Astrocyte (in vitro differentiated cells and primary cell): Measurements from ENCODE around the gene KPNA2. TPM values are rescaled to one million over a fixed set of nuclear protein-coding genes. Genes with fewer than 3 reads are reported as not detected.

Experiments used
- DNase-seq: peaks from one replicate; pipeline ENCODE4 v3.0.0-alpha.2; 2010; ENCODE audit warnings: low read depth
- FAIRE-seq: peaks from 2 replicates; lab custom pipeline; 2011; peaks lifted over from hg19 to GRCh38; lab: Jason Lieb, UNC
- H2AFZ ChIP-seq: 2 replicates; pipeline ENCODE4 v1.6.0; 2012; ENCODE audit warnings: low read depth, low read length, inconsistent platforms
- H3K27ac ChIP-seq: 2 replicates; pipeline ENCODE4 v1.5.1; 2011; ENCODE audit warnings: low read depth, low read length, inconsistent platforms
- H3K27me3 ChIP-seq: 2 replicates; pipeline ENCODE4 v1.6.0; 2011; ENCODE audit warnings: low read length, inconsistent platforms; ENCODE audit not compliant: insufficient read depth
- H3K36me3 ChIP-seq: 2 replicates; pipeline ENCODE4 v1.5.1; 2011; ENCODE audit warnings: low read length, inconsistent platforms; ENCODE audit not compliant: insufficient read depth
- H3K4me1 ChIP-seq: 2 replicates; pipeline ENCODE4 v1.5.1; 2011; ENCODE audit warnings: low read length, inconsistent platforms; ENCODE audit not compliant: insufficient read depth
- H3K4me2 ChIP-seq: 2 replicates; pipeline ENCODE4 v1.6.0; 2012; ENCODE audit warnings: low read length, inconsistent platforms
- H3K4me3 ChIP-seq: 2 replicates; pipeline ENCODE4 v1.5.1; 2011; ENCODE audit warnings: low read depth, mild to moderate bottlenecking, low read length, inconsistent platforms; ENCODE audit not compliant: insufficient read depth
- H3K79me2 ChIP-seq: 2 replicates; pipeline ENCODE4 v1.6.0; 2012; ENCODE audit warnings: mild to moderate bottlenecking, low read length, inconsistent platforms; ENCODE audit not compliant: insufficient read depth
- H3K9ac ChIP-seq: 2 replicates; pipeline ENCODE4 v1.6.0; 2012; ENCODE audit warnings: mild to moderate bottlenecking, low read length, inconsistent platforms
- H3K9me3 ChIP-seq: 2 replicates; pipeline ENCODE4 v1.5.1; 2012; ENCODE audit warnings: low read depth, mild to moderate bottlenecking, low read length, inconsistent platforms; ENCODE audit not compliant: insufficient read depth
- H4K20me1 ChIP-seq: 2 replicates; pipeline ENCODE4 v1.6.0; 2012; ENCODE audit warnings: low read length, inconsistent platforms; ENCODE audit not compliant: insufficient read depth
- H3K27ac Mint-ChIP-seq: one replicate; pipeline ENCODE4 v1.8.0; 2021; ENCODE audit warnings: mild to moderate bottlenecking, mixed read lengths; ENCODE audit not compliant: unreplicated experiment
- H3K27me3 Mint-ChIP-seq: one replicate; pipeline ENCODE4 v1.8.0; 2021; ENCODE audit warnings: low read depth, mixed read lengths; ENCODE audit not compliant: unreplicated experiment
- H3K36me3 Mint-ChIP-seq: one replicate; pipeline ENCODE4 v1.8.0; 2021; ENCODE audit warnings: low read depth, mixed read lengths; ENCODE audit not compliant: unreplicated experiment
- H3K4me1 Mint-ChIP-seq: one replicate; pipeline ENCODE4 v1.8.0; 2021; ENCODE audit warnings: low read depth, mixed read lengths; ENCODE audit not compliant: unreplicated experiment
- H3K4me3 Mint-ChIP-seq: one replicate; pipeline ENCODE4 v1.8.0; 2021; ENCODE audit warnings: mild to moderate bottlenecking, moderate library complexity, mixed read lengths; ENCODE audit not compliant: unreplicated experiment
- H3K9me3 Mint-ChIP-seq: one replicate; pipeline ENCODE4 v1.8.0; 2021; ENCODE audit warnings: mild to moderate bottlenecking, mixed read lengths; ENCODE audit not compliant: unreplicated experiment
- EZH2 ChIP-seq: IDR thresholded peaks from 2 replicates; pipeline ENCODE4 v1.6.1; 2012; ENCODE audit warnings: mild to moderate bottlenecking, low read length, inconsistent platforms; ENCODE audit not compliant: insufficient read depth
- total RNA-seq: library from RNA; stranded (reverse); gene quantifications from 2 replicates; pipeline ENCODE4 v1.2.1, GENCODE V29; 2021
- TF ChIP-seq, protein P1 (sequence below): IDR thresholded peaks from 2 replicates; pipeline ENCODE4 v1.5.1; 2011; ENCODE audit warnings: low read depth, mild to moderate bottlenecking, inconsistent platforms, low read length, moderate library complexity; ENCODE audit not compliant: insufficient read depth

The KPNA2 gene
- total RNA-seq, 1 donor from 2014 or later: 208 TPM

DNA sequence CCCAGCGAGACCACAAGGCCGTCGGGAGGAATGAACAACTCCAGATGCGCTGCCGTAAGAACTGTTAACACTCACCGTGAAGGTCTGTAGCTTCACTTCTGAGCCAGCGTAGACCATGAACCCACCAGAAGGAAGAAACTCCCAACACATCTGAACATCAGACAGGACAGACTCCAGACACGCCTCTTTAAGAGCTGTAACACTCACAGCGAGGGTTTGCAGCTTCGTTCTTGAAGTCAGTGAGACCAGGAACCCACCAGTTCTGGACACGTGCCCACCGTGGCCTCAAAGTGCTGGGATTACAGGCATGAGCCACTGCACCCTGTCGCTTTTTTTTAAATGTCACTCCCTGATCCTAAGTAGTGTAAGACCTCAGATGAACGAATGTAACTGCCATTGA is 17.3 kb downstream of the KPNA2 start:
- Histone ChIP-seq H3K27ac (peak overlapping the region; percentile 62), H3K79me2 (no peaks in the 10 kb centered on the region), H3K4me2 (no peak overlapping the region), H4K20me1 (no peaks in the 10 kb centered on the region), H2AFZ (no peak overlapping the region), H3K4me1 (peaks cover 14% of the 10 kb centered on the region), H3K9me3 (no peaks in the 10 kb centered on the region), H3K9ac (no peak overlapping the region), H3K27me3 (no peaks in the 10 kb centered on the region), H3K4me3 (no peak overlapping the region), H3K36me3 (no peaks in the 10 kb centered on the region)
- no peak overlapping the region for H3K4me3 Mint-ChIP-seq
- no peak for TF ChIP-seq EZH2
- TF ChIP-seq, protein P1, sequence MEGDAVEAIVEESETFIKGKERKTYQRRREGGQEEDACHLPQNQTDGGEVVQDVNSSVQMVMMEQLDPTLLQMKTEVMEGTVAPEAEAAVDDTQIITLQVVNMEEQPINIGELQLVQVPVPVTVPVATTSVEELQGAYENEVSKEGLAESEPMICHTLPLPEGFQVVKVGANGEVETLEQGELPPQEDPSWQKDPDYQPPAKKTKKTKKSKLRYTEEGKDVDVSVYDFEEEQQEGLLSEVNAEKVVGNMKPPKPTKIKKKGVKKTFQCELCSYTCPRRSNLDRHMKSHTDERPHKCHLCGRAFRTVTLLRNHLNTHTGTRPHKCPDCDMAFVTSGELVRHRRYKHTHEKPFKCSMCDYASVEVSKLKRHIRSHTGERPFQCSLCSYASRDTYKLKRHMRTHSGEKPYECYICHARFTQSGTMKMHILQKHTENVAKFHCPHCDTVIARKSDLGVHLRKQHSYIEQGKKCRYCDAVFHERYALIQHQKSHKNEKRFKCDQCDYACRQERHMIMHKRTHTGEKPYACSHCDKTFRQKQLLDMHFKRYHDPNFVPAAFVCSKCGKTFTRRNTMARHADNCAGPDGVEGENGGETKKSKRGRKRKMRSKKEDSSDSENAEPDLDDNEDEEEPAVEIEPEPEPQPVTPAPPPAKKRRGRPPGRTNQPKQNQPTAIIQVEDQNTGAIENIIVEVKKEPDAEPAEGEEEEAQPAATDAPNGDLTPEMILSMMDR: no peak
- peak overlapping the region; percentile 93 for H3K27ac Mint-ChIP-seq
- no peaks in the 10 kb centered on the region for H3K9me3 Mint-ChIP-seq
- FAIRE-seq (no peak), DNase-seq (no peak)
- H3K27me3 Mint-ChIP-seq: no peaks in the 10 kb centered on the region
- peaks cover 2% of the 10 kb centered on the region for H3K36me3 Mint-ChIP-seq
- peaks cover 14% of the 10 kb centered on the region for H3K4me1 Mint-ChIP-seq

DNA sequence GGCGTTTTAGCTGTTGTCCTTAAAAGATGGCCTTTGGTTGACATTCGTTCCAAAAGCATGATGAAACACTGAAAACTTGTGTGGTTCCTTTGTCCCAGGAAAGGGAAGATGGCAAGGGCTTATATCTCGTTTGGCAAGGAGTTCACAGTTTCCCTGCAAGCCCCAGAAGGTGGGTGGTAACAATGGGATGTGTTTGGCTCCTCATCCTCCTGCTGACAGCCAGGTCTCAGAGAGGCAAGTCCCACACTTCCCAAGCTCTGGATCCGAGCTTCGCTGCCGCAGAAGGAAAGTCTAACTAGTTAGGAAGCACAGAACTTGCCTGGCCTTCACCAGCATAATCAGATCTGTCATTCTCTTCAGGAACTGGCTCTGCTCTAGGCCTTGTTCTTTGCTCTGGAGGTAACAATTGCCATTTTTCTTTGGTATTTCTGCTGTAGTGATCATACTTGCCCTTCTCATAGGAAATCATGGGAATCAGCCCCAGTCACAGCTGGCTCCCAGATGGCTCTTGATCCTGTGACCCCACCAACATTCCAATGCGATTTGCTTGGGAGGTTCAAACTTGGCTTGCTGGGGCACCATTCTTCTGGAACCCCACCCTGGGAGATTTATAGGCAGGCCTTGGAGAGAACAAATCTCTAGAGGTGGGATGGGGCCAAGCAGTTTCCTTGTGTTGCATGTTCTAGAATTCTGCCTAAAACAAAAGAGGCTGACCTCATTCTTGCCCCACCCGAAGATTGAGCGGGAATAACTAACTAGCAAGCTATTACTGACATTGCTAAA is 17.9 kb downstream of the KPNA2 start:
- Histone ChIP-seq H3K79me2 (no peaks in the 10 kb centered on the region), H3K27ac (peak overlapping the region; percentile 62), H3K9ac (no peak overlapping the region), H3K9me3 (no peaks in the 10 kb centered on the region), H3K4me3 (no peak overlapping the region), H4K20me1 (no peaks in the 10 kb centered on the region), H3K36me3 (no peaks in the 10 kb centered on the region), H3K4me2 (peak overlapping the region; percentile 71), H3K4me1 (peaks cover 14% of the 10 kb centered on the region), H3K27me3 (no peaks in the 10 kb centered on the region), H2AFZ (peak overlapping the region; percentile 49)
- peak; percentile 64 for DNase-seq
- Mint-ChIP-seq H3K4me1 (peaks cover 14% of the 10 kb centered on the region), H3K36me3 (no peaks in the 10 kb centered on the region), H3K9me3 (no peaks in the 10 kb centered on the region), H3K4me3 (no peak overlapping the region), H3K27me3 (no peaks in the 10 kb centered on the region), H3K27ac (peak overlapping the region; percentile 93)
- FAIRE-seq: no peak
- no peak for TF ChIP-seq EZH2
- TF ChIP-seq, protein P1: no peak
